HepG2 (cell line): ENCODE results near the gene MLXIPL. TPM values are rescaled to one million over a fixed set of nuclear protein-coding genes. Genes with fewer than 3 reads are reported as not detected.

Experiments
- DDIT3 ChIP-seq: sonication (generic); formaldehyde crosslinking; IDR thresholded peaks from 2 replicates; pipeline ENCODE4 v1.4.0; 2020; ENCODE audit warnings: mild to moderate bottlenecking, missing genetic modification reagents
- DNMT3B ChIP-seq: conservative IDR thresholded peaks from 2 replicates; pipeline ENCODE4 v1.6.1; 2016; ENCODE audit warnings: missing biosample characterization, control low read depth
- KMT2A ChIP-seq: sonication (generic); formaldehyde crosslinking; IDR thresholded peaks from 2 replicates; pipeline ENCODE4 v1.4.0; 2020; ENCODE audit warnings: missing genetic modification reagents
- MTA1 ChIP-seq: sonication (generic); formaldehyde crosslinking; IDR thresholded peaks from 2 replicates; pipeline ENCODE4 v1.4.0; 2020; ENCODE audit warnings: missing genetic modification reagents, mild to moderate bottlenecking, borderline replicate concordance
- NCOA5 ChIP-seq: sonication (generic); formaldehyde crosslinking; IDR thresholded peaks from 2 replicates; pipeline ENCODE4 v1.4.0; 2020; ENCODE audit warnings: missing genetic modification reagents
- NFYC ChIP-seq: IDR thresholded peaks from 2 replicates; pipeline ENCODE4 v1.6.1; 2016; ENCODE audit warnings: missing genetic modification reagents, missing compliant biosample characterization
- PITX1 ChIP-seq: sonication (generic); formaldehyde crosslinking; IDR thresholded peaks from 2 replicates; pipeline ENCODE4 v1.5.1; 2020; ENCODE audit warnings: mild to moderate bottlenecking, missing genetic modification reagents
- PPARG ChIP-seq: conservative IDR thresholded peaks from 2 replicates; pipeline ENCODE4 v1.6.1; 2016; ENCODE audit warnings: missing biosample characterization, missing genetic modification reagents
- RXRA ChIP-seq: sonication (generic); formaldehyde crosslinking; IDR thresholded peaks from 2 replicates; pipeline ENCODE4 v1.5.1; 2020; ENCODE audit warnings: missing genetic modification reagents
- TRIM24 ChIP-seq: sonication (generic); formaldehyde crosslinking; IDR thresholded peaks from 2 replicates; pipeline ENCODE4 v1.8.0; 2022; ENCODE audit warnings: mild to moderate bottlenecking, missing genetic modification reagents
- ZBTB42 ChIP-seq: sonication (generic); formaldehyde crosslinking; IDR thresholded peaks from 2 replicates; pipeline ENCODE4 v1.5.0; 2020; ENCODE audit warnings: mild to moderate bottlenecking, missing genetic modification reagents
- ZEB1 ChIP-seq: IDR thresholded peaks from 2 replicates; pipeline ENCODE4 v1.6.1; 2012; ENCODE audit warnings: mild to moderate bottlenecking, low read depth, inconsistent platforms; ENCODE audit not compliant: insufficient replicate concordance
- ZKSCAN8 ChIP-seq: IDR thresholded peaks from 2 replicates; pipeline ENCODE4 v1.6.1; 2016; ENCODE audit warnings: borderline replicate concordance, missing genetic modification reagents, missing compliant biosample characterization
- ZNF354B ChIP-seq: sonication (generic); formaldehyde crosslinking; IDR thresholded peaks from 2 replicates; pipeline ENCODE4 v1.8.0; 2022; ENCODE audit warnings: mild to moderate bottlenecking, missing genetic modification reagents
- ZNF414 ChIP-seq: sonication (generic); formaldehyde crosslinking; IDR thresholded peaks from 2 replicates; pipeline ENCODE4 v1.5.0; 2020; ENCODE audit warnings: missing genetic modification reagents
- ZNF747 ChIP-seq: sonication (generic); formaldehyde crosslinking; IDR thresholded peaks from 2 replicates; pipeline ENCODE4 v1.8.1; 2023; ENCODE audit warnings: missing genetic modification reagents, mild to moderate bottlenecking, borderline replicate concordance
- ZNF749 ChIP-seq: sonication (generic); formaldehyde crosslinking; IDR thresholded peaks from 2 replicates; pipeline ENCODE4 v1.8.0; 2022; ENCODE audit warnings: mild to moderate bottlenecking, missing genetic modification reagents, moderate library complexity, borderline replicate concordance
- polyA plus RNA-seq, 8 experiments: library from polyadenylated mRNA; depleted of rRNA in 3 of 8; stranded (reverse) in 7 of 8; unstranded in 1 of 8; fragments of >200 nt; fragmentation: Illumina TruSeq in 4 of 8; extraction: Trizol in 4 of 8; gene quantifications; 2 replicates each; pipeline versions ENCODE4 v1.2.1 to v1.2.3, GENCODE V29; 2011 to 2016; ENCODE audit warnings: low read depth in 4 of 8, missing spikeins in 1 of 8, mixed read lengths in 1 of 8; ENCODE audit not compliant: insufficient read depth in 1 of 8
- total RNA-seq, 5 experiments: library from RNA; depleted of rRNA; stranded (reverse); fragments of >200 nt; fragmentation: Illumina TruSeq; extraction: Trizol; gene quantifications; 2 replicates each; pipeline ENCODE4 v1.2.3, GENCODE V29; 2016; ENCODE audit warnings: low read depth in 1 of 5
- TF ChIP-seq, protein P1 (sequence below): sonication (generic); formaldehyde crosslinking; IDR thresholded peaks from 2 replicates; pipeline ENCODE4 v1.4.0; 2020; ENCODE audit warnings: missing genetic modification reagents
- TF ChIP-seq, protein P2 (sequence below): sonication (generic); formaldehyde crosslinking; IDR thresholded peaks from 2 replicates; pipeline ENCODE4 v1.9.0; 2021; ENCODE audit warnings: missing genetic modification reagents, borderline replicate concordance
- TF ChIP-seq, protein P3 (sequence below): sonication (generic); formaldehyde crosslinking; IDR thresholded peaks from 2 replicates; pipeline ENCODE4 v1.8.0; 2022; ENCODE audit warnings: missing genetic modification reagents, mild to moderate bottlenecking, inconsistent platforms, borderline replicate concordance
- TF ChIP-seq, protein P4 (sequence below): sonication (generic); formaldehyde crosslinking; IDR thresholded peaks from 2 replicates; pipeline ENCODE4 v1.5.0; 2020; ENCODE audit warnings: mild to moderate bottlenecking, missing genetic modification reagents

MLXIPL gene
- total and polyA plus RNA-seq, 2 of the 13 experiments (the other 11 are each of a cell fraction or from before 2014, with no cell fraction given), result 51.6 to 60.1 TPM

- TF ChIP-seq, protein P1, sequence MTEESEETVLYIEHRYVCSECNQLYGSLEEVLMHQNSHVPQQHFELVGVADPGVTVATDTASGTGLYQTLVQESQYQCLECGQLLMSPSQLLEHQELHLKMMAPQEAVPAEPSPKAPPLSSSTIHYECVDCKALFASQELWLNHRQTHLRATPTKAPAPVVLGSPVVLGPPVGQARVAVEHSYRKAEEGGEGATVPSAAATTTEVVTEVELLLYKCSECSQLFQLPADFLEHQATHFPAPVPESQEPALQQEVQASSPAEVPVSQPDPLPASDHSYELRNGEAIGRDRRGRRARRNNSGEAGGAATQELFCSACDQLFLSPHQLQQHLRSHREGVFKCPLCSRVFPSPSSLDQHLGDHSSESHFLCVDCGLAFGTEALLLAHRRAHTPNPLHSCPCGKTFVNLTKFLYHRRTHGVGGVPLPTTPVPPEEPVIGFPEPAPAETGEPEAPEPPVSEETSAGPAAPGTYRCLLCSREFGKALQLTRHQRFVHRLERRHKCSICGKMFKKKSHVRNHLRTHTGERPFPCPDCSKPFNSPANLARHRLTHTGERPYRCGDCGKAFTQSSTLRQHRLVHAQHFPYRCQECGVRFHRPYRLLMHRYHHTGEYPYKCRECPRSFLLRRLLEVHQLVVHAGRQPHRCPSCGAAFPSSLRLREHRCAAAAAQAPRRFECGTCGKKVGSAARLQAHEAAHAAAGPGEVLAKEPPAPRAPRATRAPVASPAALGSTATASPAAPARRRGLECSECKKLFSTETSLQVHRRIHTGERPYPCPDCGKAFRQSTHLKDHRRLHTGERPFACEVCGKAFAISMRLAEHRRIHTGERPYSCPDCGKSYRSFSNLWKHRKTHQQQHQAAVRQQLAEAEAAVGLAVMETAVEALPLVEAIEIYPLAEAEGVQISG, result peak; percentile 59
- TF ChIP-seq TRIM24 (CRISPR knock-in tag), result no peak
- TF ChIP-seq ZBTB42, result no peak
- no peak for TF ChIP-seq DDIT3
- no peak for TF ChIP-seq ZNF414 (CRISPR knock-in tag)
- TF ChIP-seq, protein P2, sequence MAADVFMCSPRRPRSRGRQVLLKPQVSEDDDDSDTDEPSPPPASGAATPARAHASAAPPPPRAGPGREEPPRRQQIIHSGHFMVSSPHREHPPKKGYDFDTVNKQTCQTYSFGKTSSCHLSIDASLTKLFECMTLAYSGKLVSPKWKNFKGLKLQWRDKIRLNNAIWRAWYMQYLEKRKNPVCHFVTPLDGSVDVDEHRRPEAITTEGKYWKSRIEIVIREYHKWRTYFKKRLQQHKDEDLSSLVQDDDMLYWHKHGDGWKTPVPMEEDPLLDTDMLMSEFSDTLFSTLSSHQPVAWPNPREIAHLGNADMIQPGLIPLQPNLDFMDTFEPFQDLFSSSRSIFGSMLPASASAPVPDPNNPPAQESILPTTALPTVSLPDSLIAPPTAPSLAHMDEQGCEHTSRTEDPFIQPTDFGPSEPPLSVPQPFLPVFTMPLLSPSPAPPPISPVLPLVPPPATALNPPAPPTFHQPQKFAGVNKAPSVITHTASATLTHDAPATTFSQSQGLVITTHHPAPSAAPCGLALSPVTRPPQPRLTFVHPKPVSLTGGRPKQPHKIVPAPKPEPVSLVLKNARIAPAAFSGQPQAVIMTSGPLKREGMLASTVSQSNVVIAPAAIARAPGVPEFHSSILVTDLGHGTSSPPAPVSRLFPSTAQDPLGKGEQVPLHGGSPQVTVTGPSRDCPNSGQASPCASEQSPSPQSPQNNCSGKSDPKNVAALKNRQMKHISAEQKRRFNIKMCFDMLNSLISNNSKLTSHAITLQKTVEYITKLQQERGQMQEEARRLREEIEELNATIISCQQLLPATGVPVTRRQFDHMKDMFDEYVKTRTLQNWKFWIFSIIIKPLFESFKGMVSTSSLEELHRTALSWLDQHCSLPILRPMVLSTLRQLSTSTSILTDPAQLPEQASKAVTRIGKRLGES (CRISPR knock-in tag), result no peak
- no peak for TF ChIP-seq PITX1 (CRISPR knock-in tag)
- no peak for TF ChIP-seq DNMT3B (CRISPR knock-in tag)
- TF ChIP-seq NCOA5 (CRISPR knock-in tag), result no peak
- no peak for TF ChIP-seq ZEB1
- TF ChIP-seq, protein P3, sequence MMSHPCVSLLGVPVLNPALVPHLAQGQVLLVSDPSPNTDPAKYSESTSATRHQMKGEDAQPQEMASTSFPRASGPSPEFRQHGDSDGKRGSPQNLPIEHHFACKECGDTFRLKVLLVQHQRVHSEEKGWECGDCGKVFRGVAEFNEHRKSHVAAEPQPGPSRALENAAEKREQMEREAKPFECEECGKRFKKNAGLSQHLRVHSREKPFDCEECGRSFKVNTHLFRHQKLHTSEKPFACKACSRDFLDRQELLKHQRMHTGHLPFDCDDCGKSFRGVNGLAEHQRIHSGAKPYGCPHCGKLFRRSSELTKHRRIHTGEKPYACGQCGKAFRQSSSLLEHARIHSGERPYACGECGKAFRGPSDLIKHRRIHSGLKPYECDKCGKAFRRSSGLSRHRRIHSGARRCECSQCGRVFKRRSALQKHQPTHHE (CRISPR knock-in tag), result no peak
- TF ChIP-seq NFYC, result peak; percentile 72
- no peak for TF ChIP-seq MTA1
- no peak; the same call in 1 of the 2 replicates for TF ChIP-seq ZNF749 (CRISPR knock-in tag)
- peak; percentile 76; the same call in 1 of the 2 replicates for TF ChIP-seq KMT2A (CRISPR knock-in tag)
- TF ChIP-seq ZNF354B (CRISPR knock-in tag), result no peak
- TF ChIP-seq ZNF747 (CRISPR knock-in tag), result no peak
- 0 out of 2 replicates have a peak, but pooled peaks have one; percentile 31 for TF ChIP-seq PPARG (CRISPR knock-in tag)
- TF ChIP-seq, protein P4, sequence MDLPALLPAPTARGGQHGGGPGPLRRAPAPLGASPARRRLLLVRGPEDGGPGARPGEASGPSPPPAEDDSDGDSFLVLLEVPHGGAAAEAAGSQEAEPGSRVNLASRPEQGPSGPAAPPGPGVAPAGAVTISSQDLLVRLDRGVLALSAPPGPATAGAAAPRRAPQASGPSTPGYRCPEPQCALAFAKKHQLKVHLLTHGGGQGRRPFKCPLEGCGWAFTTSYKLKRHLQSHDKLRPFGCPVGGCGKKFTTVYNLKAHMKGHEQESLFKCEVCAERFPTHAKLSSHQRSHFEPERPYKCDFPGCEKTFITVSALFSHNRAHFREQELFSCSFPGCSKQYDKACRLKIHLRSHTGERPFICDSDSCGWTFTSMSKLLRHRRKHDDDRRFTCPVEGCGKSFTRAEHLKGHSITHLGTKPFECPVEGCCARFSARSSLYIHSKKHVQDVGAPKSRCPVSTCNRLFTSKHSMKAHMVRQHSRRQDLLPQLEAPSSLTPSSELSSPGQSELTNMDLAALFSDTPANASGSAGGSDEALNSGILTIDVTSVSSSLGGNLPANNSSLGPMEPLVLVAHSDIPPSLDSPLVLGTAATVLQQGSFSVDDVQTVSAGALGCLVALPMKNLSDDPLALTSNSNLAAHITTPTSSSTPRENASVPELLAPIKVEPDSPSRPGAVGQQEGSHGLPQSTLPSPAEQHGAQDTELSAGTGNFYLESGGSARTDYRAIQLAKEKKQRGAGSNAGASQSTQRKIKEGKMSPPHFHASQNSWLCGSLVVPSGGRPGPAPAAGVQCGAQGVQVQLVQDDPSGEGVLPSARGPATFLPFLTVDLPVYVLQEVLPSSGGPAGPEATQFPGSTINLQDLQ (CRISPR knock-in tag), result no peak
- no peak for TF ChIP-seq ZKSCAN8
- 0 out of 2 replicates have a peak, but pooled peaks have one; percentile 36 for TF ChIP-seq RXRA
These were observed 67.3 kb downstream of the MLXIPL start (continued) for GRCh38 chr7:73557108-73557396.
